BLaER1 treated with 17β-estradiol and CSF1 and Interleukin-3, amounts not matched to agents 10 nM and 100 nM (cell line): ENCODE results near the gene TMEM184B.
A peak's percentile ranks its signal among the peaks of the same experiment; 100 is the strongest.

ENCODE experiments used
- H3K27ac ChIP-seq, 11 experiments: shearing (Covaris generic); formaldehyde crosslinking; 2 replicates each; pipeline ENCODE4 v1.8.1; 2022
- H3K27me3 ChIP-seq, 11 experiments: shearing (Covaris generic); formaldehyde crosslinking; 2 replicates each; pipeline ENCODE4 v1.8.1; 2022
- H3K36me3 ChIP-seq, 11 experiments: shearing (Covaris generic); formaldehyde crosslinking; 2 replicates each; pipeline ENCODE4 v1.8.1; 2022
- H3K4me1 ChIP-seq, 10 experiments: shearing (Covaris generic); formaldehyde crosslinking; 2 replicates each; pipeline ENCODE4 v1.8.1; 2022
- H3K4me2 ChIP-seq, 11 experiments: shearing (Covaris generic); formaldehyde crosslinking; 2 replicates each; pipeline ENCODE4 v1.8.1; 2022
- H3K4me3 ChIP-seq, 10 experiments: shearing (Covaris generic); formaldehyde crosslinking; 2 replicates each; pipeline ENCODE4 v1.8.1; 2022
- H3K9ac ChIP-seq, 11 experiments: shearing (Covaris generic); formaldehyde crosslinking; 2 replicates each; pipeline ENCODE4 v1.8.1; 2022
- H3K9me3 ChIP-seq, 11 experiments: shearing (Covaris generic); formaldehyde crosslinking; replicated peaks in 1 of 11; 2 replicates each; pipeline ENCODE4 v1.8.1; 2022
- H4K20me1 ChIP-seq, 11 experiments: shearing (Covaris generic); formaldehyde crosslinking; 2 replicates each; pipeline ENCODE4 v1.8.1; 2022
- Cebpa-rat ChIP-seq, 11 experiments: shearing (Covaris generic); IDR thresholded peaks; 2 replicates each; pipeline ENCODE4 v1.8.1; 2022

Gene TMEM184B

DNA sequence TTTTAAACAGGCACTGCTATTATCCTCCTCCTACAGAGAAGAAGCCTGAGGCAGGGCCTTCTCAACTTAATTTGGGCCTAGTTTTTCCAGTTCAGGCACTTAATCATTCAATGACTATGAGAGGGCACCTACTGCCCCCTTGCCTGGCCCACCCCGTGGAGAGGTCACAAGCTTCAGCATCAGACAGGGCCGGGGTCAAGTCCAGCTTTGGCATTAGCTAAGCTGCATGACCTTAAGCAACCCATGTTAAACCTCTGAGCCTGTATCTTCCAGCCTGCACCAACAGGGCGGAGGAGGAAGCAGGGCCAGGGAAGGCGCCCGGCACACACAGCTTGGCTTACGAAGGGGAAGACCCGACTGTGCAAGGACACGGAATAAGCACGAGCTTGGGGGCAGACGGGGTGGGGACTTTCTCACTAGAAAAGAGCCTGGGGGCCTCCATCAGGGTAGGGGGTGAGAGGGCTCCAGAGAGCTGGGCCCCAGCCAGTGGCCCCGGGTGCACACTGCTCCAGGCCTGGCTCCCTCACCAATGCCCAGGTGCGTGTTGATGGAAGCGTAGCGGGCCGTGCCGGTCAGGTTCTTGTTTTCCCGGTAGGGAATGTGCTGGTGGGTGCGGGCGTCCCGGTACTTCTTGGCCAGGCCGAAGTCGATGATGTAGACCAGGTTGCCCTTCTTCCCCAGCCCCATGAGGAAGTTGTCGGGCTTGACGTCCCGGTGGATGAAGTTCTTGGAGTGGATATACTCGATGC, 27.6 kb upstream of the TMEM184B start:
- TF ChIP-seq Cebpa-rat (IDR thresholded peaks at IDR 0.05) = no peak
- H3K27ac ChIP-seq = 0 out of 22 replicates have a peak overlapping the region, but pooled peaks of 1 of the 11 experiments have one; percentile 4

DNA sequence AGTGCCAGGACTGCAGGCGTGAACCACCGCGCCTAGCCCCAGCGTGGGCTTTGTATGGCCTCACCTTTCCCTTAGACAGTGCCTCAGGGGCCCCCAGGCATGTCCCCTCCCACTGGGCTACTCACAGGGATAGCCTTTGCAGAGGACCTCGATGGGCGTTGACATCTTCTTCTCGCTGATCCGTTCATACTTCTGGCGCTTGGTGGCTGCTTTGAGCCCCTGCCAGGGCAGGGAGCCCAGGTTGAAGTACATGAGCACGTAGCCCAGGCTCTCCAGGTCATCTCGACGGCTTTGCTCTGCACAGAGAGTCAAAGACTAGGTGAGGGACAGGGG, 26.9 kb upstream of the TMEM184B start:
- Histone ChIP-seq H3K4me3 (no peak overlapping the region), H3K27me3 (no peaks in the 10 kb centered on the region), H3K4me1 (peaks cover 10 to 25% (median 13%) of the 10 kb centered on the region in 10 experiments), H3K9me3 (no peaks in the 10 kb centered on the region), H3K27ac (no peak overlapping the region), H3K4me2 (no peak overlapping the region), H3K9ac (no peak overlapping the region), H4K20me1 (peaks cover 98 to 100% (median 99%) of the 10 kb centered on the region in 11 experiments), H3K36me3 (peaks cover 96 to 100% (median 99%) of the 10 kb centered on the region in 11 experiments)
- no peak for TF ChIP-seq Cebpa-rat (IDR thresholded peaks at IDR 0.05)

More for the DNA sequence above, 27.6 kb upstream of the TMEM184B start:
- H3K4me2 ChIP-seq = no peak overlapping the region
- H3K36me3 ChIP-seq = peaks cover 90 to 100% (median 95%) of the 10 kb centered on the region in 11 experiments
- peaks cover 16 to 31% (median 19%) of the 10 kb centered on the region in 10 experiments for H3K4me1 ChIP-seq
- H3K9me3 ChIP-seq = no peaks in the 10 kb centered on the region
- H3K27me3 ChIP-seq = no peaks in the 10 kb centered on the region
- H3K4me3 ChIP-seq = no peak overlapping the region
- no peak overlapping the region for H3K9ac ChIP-seq
- peaks cover 98 to 100% (median 99%) of the 10 kb centered on the region in 11 experiments for H4K20me1 ChIP-seq

DNA sequence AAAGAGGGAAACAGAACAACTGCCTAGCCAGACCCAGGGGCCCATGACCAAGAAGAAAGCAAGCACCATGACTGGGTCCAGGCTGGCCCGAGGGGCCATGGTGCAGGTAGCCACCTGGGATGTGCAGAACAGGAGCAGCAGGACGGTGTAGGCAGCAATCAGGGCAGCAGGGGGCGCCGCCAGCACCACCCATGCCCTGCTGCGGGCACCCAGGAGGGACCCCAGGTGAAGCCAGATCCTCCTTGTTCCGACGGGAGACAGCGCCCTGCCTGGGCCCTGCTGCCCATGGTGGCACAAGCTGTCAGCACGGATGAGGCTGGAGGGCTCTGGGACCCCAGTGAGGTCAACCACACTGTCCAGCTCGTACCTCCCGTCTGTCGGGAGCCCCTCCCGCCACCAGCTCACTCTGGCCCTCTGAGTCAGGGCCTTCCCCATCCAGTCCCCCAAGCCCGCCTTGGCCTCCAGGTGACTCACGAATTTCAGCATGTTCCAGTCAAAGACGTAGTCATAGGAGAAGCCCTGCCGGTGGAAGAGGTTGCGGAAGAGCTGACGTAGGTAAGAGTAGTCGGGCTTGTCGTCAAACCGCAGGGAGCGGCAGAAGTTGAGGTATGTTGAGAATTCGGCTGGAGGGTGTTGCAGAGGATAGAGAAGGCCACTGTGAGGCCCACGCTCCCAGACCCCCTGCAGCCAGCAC, 25.6 kb upstream of the TMEM184B start:
- no peak overlapping the region for H3K27ac ChIP-seq

DNA sequence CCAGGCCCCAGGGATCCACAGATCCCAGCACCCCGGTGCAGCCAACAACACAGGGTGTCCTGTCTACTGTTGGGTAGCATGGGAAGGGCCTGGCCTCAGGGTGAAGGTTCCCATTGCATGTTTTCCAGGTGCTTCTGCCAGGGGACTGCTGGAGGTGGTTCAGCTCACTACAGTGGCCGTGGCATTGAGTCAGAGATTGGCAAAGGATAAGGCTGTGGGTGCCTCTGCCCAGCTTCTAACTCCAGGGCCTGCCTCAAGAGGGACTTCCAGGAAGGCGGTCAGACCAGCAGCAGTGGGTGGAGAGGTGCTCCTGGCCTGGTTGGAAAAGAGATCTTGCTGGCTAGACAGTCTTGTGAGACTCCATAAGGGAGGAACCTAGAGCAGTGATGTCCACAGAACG, 23.6 kb upstream of the TMEM184B start:
- 0 out of 20 replicates have a peak, but pooled peaks cover 0 to 2% (median 0%) of the 10 kb centered on the region in 10 experiments for H3K4me1 ChIP-seq
- H3K4me3 ChIP-seq = no peak overlapping the region
- peaks cover 65 to 100% (median 87%) of the 10 kb centered on the region in 11 experiments; a peak in 21 of 22 replicates for H4K20me1 ChIP-seq
- 0 out of 22 replicates have a peak overlapping the region, but pooled peaks of 1 of the 11 experiments have one; percentile 23 for H3K27ac ChIP-seq
- no peaks in the 10 kb centered on the region for H3K27me3 ChIP-seq
- H3K9ac ChIP-seq = peak overlapping the region in 2 of 11 experiments; percentile 1 to 6; a peak in 1 of 22 replicates
- H3K36me3 ChIP-seq = peaks cover 96 to 100% (median 99%) of the 10 kb centered on the region in 11 experiments
- H3K9me3 ChIP-seq = no peaks in the 10 kb centered on the region
- H3K4me2 ChIP-seq = no peak overlapping the region
- TF ChIP-seq Cebpa-rat (IDR thresholded peaks at IDR 0.05) = no peak

More for the DNA sequence above, 25.6 kb upstream of the TMEM184B start:
- Histone ChIP-seq H3K4me1 (peaks cover 0 to 12% (median under 1%) of the 10 kb centered on the region in 10 experiments; a peak in 8 of 20 replicates), H3K36me3 (peaks cover 98 to 100% (median 100%) of the 10 kb centered on the region in 11 experiments), H4K20me1 (peaks cover 85 to 100% (median 98%) of the 10 kb centered on the region in 11 experiments), H3K9me3 (no peaks in the 10 kb centered on the region), H3K4me2 (no peak overlapping the region), H3K4me3 (no peak overlapping the region), H3K27me3 (no peaks in the 10 kb centered on the region), H3K9ac (no peak overlapping the region)
- TF ChIP-seq Cebpa-rat (IDR thresholded peaks at IDR 0.05) = no peak

DNA sequence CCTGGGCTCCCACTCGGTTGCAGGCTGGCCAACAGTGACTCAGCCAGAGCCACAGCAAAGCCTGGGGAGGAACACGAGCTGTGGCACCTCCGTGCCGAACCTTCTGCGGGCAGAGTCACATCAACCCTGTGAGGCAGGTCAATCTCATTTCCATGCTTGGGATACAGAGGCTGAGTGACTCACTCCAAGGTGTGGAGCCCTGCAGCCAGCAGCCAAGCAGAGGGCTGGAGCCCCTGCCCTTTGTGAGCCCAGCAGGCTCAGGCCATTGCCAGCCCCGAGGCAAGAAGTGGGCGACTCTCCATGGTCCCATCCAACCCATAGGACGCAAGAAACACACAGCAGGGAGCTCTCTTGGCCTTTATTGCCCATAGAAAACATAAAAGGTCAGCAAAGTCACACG, 23.1 kb upstream of the TMEM184B start:
- Histone ChIP-seq H3K9ac (peak overlapping the region in 2 of 11 experiments; percentile 1 to 6; a peak in 1 of 22 replicates), H3K4me2 (no peak overlapping the region), H3K4me3 (no peak overlapping the region), H4K20me1 (peaks cover 65 to 100% (median 87%) of the 10 kb centered on the region in 11 experiments; a peak in 21 of 22 replicates), H3K4me1 (no peaks in the 10 kb centered on the region), H3K27ac (peak overlapping the region in 1 of 11 experiments; percentile 23; a peak in 1 of 22 replicates), H3K36me3 (peaks cover 96 to 100% (median 99%) of the 10 kb centered on the region in 11 experiments), H3K9me3 (no peaks in the 10 kb centered on the region), H3K27me3 (no peaks in the 10 kb centered on the region)
- no peak for TF ChIP-seq Cebpa-rat (IDR thresholded peaks at IDR 0.05)

DNA sequence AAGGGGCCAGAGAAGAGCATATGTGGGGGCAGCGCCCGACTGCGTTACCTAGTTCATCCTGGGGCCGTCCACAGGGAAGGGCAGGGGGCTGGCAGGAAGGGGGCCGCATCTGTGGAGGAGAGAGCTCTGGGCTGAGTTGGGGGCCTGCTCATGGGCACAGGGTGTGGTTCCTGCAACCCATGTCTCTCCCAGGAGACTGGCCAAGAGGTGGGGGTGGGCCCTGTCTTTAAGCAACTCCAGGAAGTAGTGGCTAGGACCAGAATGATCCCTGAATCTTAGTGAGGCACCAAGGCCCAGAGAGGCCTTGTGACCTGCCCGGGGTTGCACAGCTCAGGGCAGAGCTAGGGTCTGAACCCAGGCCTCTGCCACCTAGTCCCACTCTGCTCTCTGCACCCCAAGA, 22.5 kb upstream of the TMEM184B start:
- Histone ChIP-seq H3K9me3 (no peaks in the 10 kb centered on the region), H3K36me3 (peaks cover 95 to 100% (median 99%) of the 10 kb centered on the region in 11 experiments), H3K27ac (no peak overlapping the region), H3K4me1 (no peaks in the 10 kb centered on the region), H3K9ac (peak overlapping the region in 3 of 11 experiments; percentile 1 to 27 (median 6); a peak in 2 of 22 replicates), H3K4me3 (no peak overlapping the region), H3K27me3 (no peaks in the 10 kb centered on the region), H3K4me2 (no peak overlapping the region), H4K20me1 (peaks cover 60 to 98% (median 85%) of the 10 kb centered on the region in 11 experiments; a peak in 21 of 22 replicates)
- TF ChIP-seq Cebpa-rat (IDR thresholded peaks at IDR 0.05) = no peak

DNA sequence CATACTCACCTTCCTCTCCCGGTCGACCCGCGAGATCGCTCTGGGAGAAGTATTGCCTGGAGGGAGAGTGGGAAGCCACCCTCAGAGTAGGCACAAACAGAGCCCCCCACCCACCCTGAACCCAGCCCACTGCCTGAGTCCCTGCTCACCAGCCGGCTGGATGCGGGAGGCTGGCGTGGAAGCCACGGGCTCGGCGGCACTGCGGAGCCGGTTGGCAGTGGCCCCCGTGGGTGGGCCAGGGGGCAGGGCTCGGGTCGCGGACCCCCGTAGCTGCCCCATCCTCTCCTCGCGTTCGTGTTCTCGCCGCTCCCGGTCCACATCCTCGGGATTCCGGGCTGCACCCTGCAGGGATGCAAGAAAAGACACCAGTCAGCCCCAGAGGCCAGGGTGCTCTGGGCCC, 21.4 kb upstream of the TMEM184B start:
- Histone ChIP-seq H3K27me3 (no peaks in the 10 kb centered on the region), H3K9ac (no peak overlapping the region), H3K9me3 (no peaks in the 10 kb centered on the region), H3K4me2 (no peak overlapping the region), H3K4me1 (peaks cover 0 to 6% (median 0%) of the 10 kb centered on the region in 10 experiments; a peak in 1 of 20 replicates), H3K27ac (no peak overlapping the region), H3K4me3 (no peak overlapping the region), H4K20me1 (peaks cover 49 to 98% (median 82%) of the 10 kb centered on the region in 11 experiments; a peak in 21 of 22 replicates), H3K36me3 (peaks cover 94 to 100% (median 99%) of the 10 kb centered on the region in 11 experiments)
- no peak for TF ChIP-seq Cebpa-rat (IDR thresholded peaks at IDR 0.05)

GRCh38 chr22:38292694-38293093, 19.9 kb upstream of the TMEM184B start:
- Histone ChIP-seq H3K36me3 (peaks cover 80 to 98% (median 92%) of the 10 kb centered on the region in 11 experiments), H3K27ac (no peak overlapping the region)

More at GRCh38 chr22:38292694-38293093, 19.9 kb upstream of the TMEM184B start:
- no peak; a peak in 1 of 22 replicates for TF ChIP-seq Cebpa-rat (IDR thresholded peaks at IDR 0.05)
- peaks cover 0 to 6% (median 0%) of the 10 kb centered on the region in 10 experiments; a peak in 1 of 20 replicates for H3K4me1 ChIP-seq
- H3K27me3 ChIP-seq = no peaks in the 10 kb centered on the region
- H3K4me3 ChIP-seq = no peak overlapping the region
- peaks cover 36 to 85% (median 75%) of the 10 kb centered on the region in 11 experiments; a peak in 21 of 22 replicates for H4K20me1 ChIP-seq
- no peak overlapping the region for H3K4me2 ChIP-seq
- H3K9ac ChIP-seq = peak overlapping the region in 1 of 11 experiments; percentile 1; a peak in 1 of 22 replicates
- no peaks in the 10 kb centered on the region for H3K9me3 ChIP-seq
